HG02840 (cell line): Measurements from ENCODE around the gene GLYATL1.
A peak's percentile ranks its signal among the peaks of the same experiment; 100 is the strongest.

ENCODE experiments used
- ATAC-seq: cut with Tn5 transposase; IDR thresholded peaks from one replicate; pipeline ENCODE4 v1.9.1; 2021; ENCODE audit warnings: mild to moderate bottlenecking, moderate library complexity, moderate number of reproducible peaks; ENCODE audit not compliant: unreplicated experiment, low FRiP score

Gene GLYATL1

GRCh38 chr11:58939277-58939676, at the start of gene GLYATL1:
Gene GLYATL1, plus strand, starts transcription at chr11:58939488. Its CDS starts 7,600 bp downstream, at chr11:58947088.
- no peak for ATAC-seq

- no peak for ATAC-seq
Measured at GRCh38 chr11:58893899-58894298, 45.4 kb upstream of the GLYATL1 start.

GRCh38 chr11:58898106-58898505, 41.2 kb upstream of the GLYATL1 start:
- ATAC-seq: no peak

- ATAC-seq: no peak
Measured at GRCh38 chr11:58900479-58901420, 38.5 kb upstream of the GLYATL1 start.

- ATAC-seq: no peak
Measured at GRCh38 chr11:58902881-58903280, 36.4 kb upstream of the GLYATL1 start.

- no peak for ATAC-seq
Measured at GRCh38 chr11:58905011-58905720, 34.1 kb upstream of the GLYATL1 start.

GRCh38 chr11:58905721-58906547, 33.4 kb upstream of the GLYATL1 start:
- ATAC-seq: no peak

- ATAC-seq: no peak
Measured at GRCh38 chr11:58907780-58908179, 31.5 kb upstream of the GLYATL1 start.

- ATAC-seq: no peak
Measured at GRCh38 chr11:58912124-58912523, 27.2 kb upstream of the GLYATL1 start.

- ATAC-seq: no peak
Measured at GRCh38 chr11:58913685-58914084, 25.6 kb upstream of the GLYATL1 start.

GRCh38 chr11:58914821-58915543, 24.3 kb upstream of the GLYATL1 start:
- ATAC-seq: no peak

GRCh38 chr11:58916637-58917036, 22.7 kb upstream of the GLYATL1 start:
- no peak for ATAC-seq

- ATAC-seq: no peak
Measured at GRCh38 chr11:58917159-58917783, 22.0 kb upstream of the GLYATL1 start.

- ATAC-seq: no peak
Measured at GRCh38 chr11:58919561-58919960, 19.7 kb upstream of the GLYATL1 start.

- no peak for ATAC-seq
Measured at GRCh38 chr11:58919980-58920379, 19.3 kb upstream of the GLYATL1 start.

- ATAC-seq: no peak
Measured at GRCh38 chr11:58921778-58922390, 17.4 kb upstream of the GLYATL1 start.

- no peak for ATAC-seq
Measured at GRCh38 chr11:58922479-58922878, 16.8 kb upstream of the GLYATL1 start.

GRCh38 chr11:58923300-58923788, 15.9 kb upstream of the GLYATL1 start:
- ATAC-seq: peak; percentile 77

- no peak for ATAC-seq
Measured at GRCh38 chr11:58924230-58924629, 15.1 kb upstream of the GLYATL1 start.
